HepG2 (cell line): ENCODE measurements around the gene DIS3L2. TPM values are rescaled to one million over a fixed set of nuclear protein-coding genes. Genes with fewer than 3 reads are reported as not detected.

Experiments used
- ATAC-seq: fragments of 200-7000 bp; cut with Tn5 transposase; 3 replicates; pipeline ENCODE4 v1.9.1; 2020; ENCODE audit warnings: mild to moderate bottlenecking, moderate library complexity
- BruUV-seq: library from RNA; stranded (reverse); fragments of 400-500 nt; replicated peaks from 2 replicates; lab custom pipeline; 2021; lab: Mats Ljungman, UMichigan
- CTCF ChIA-PET: fragments of 300-600 bp; formaldehyde crosslinking; extraction: SDS; loops from one replicate; lab custom pipeline; 2021; ENCODE audit warnings: low total read pairs, inconsistent platforms, low intra/inter-chr PET ratio; lab: Yijun Ruan, JAX
- POLR2A ChIA-PET: fragments of 350-600 bp; sonication (Branson Sonifier 250); formaldehyde crosslinking; loops from one replicate; lab custom pipeline; 2020; ENCODE audit warnings: antibody characterized with exemption, inconsistent platforms; lab: Yijun Ruan, JAX
- DNase-seq: peaks from one replicate; pipeline ENCODE4 v3.0.0-alpha.2; 2015; ENCODE audit warnings: low spot score
- FAIRE-seq: peaks from 3 replicates; lab custom pipeline; 2011; peaks lifted over from hg19 to GRCh38; lab: Jason Lieb, UNC
- H2AFZ ChIP-seq: one replicate; pipeline ENCODE4 v1.6.1; 2011; ENCODE audit warnings: low read length, inconsistent platforms
- H3K27ac ChIP-seq: fragments of 300-600 bp; 3 replicates; pipeline ENCODE4 v1.8.0; 2011; ENCODE audit warnings: mixed run types, mild to moderate bottlenecking, mixed read lengths, low read length, inconsistent platforms; ENCODE audit not compliant: insufficient read depth; ENCODE audit errors: extremely low read length
- H3K27me3 ChIP-seq, 2 experiments: fragments of 200-600 bp in 1 of 2; 2 replicates in 1 of 2; 3 replicates in 1 of 2; pipeline versions ENCODE4 v1.6.0 to v1.8.0; 2011; ENCODE audit warnings: low read length in 2 of 2, mild to moderate bottlenecking in 2 of 2, moderate library complexity in 2 of 2, inconsistent platforms in 1 of 2; ENCODE audit not compliant: insufficient read depth in 2 of 2, control insufficient read depth in 1 of 2
- H3K36me3 ChIP-seq, 2 experiments: fragments of 200-600 bp in 1 of 2; replicated peaks in 1 of 2; 2 replicates in 1 of 2; 3 replicates in 1 of 2; pipeline versions ENCODE4 v1.5.1 to v1.8.0; 2011; ENCODE audit warnings: low read length in 2 of 2, inconsistent platforms in 1 of 2; ENCODE audit not compliant: insufficient read depth in 2 of 2, control insufficient read depth in 1 of 2
- H3K4me1 ChIP-seq: 2 replicates; pipeline ENCODE4 v1.5.1; 2012; ENCODE audit warnings: low read length, inconsistent platforms; ENCODE audit not compliant: insufficient read depth
- H3K4me2 ChIP-seq: 2 replicates; pipeline ENCODE4 v1.6.0; 2011; ENCODE audit warnings: low read depth, low read length, inconsistent platforms
- H3K4me3 ChIP-seq, 3 experiments: fragments of 200-600 bp in 1 of 3; sonication (generic), shearing (Covaris generic) in 1 of 3; replicated peaks in 1 of 3; 2 replicates each; pipeline ENCODE4 v1.5.1; 2011 to 2016; ENCODE audit warnings: low read length in 3 of 3, inconsistent platforms in 2 of 3, low read depth in 2 of 3, mild to moderate bottlenecking in 2 of 3, control low read depth in 1 of 3, mixed read lengths in 1 of 3; ENCODE audit not compliant: insufficient read depth in 1 of 3
- H3K79me2 ChIP-seq: one replicate; pipeline ENCODE4 v1.6.1; 2011; ENCODE audit warnings: low read length, inconsistent platforms; ENCODE audit not compliant: insufficient read depth
- H3K9ac ChIP-seq: 2 replicates; pipeline ENCODE4 v1.6.0; 2011; ENCODE audit warnings: mild to moderate bottlenecking, low read depth, low read length, inconsistent platforms; ENCODE audit not compliant: insufficient read depth
- H3K9me3 ChIP-seq: 2 replicates; pipeline ENCODE4 v1.5.1; 2012; ENCODE audit warnings: mild to moderate bottlenecking, low read length
- H4K20me1 ChIP-seq: 2 replicates; pipeline ENCODE4 v1.6.0; 2011; ENCODE audit warnings: inconsistent platforms, mild to moderate bottlenecking, low read length, moderate library complexity; ENCODE audit not compliant: insufficient read depth
- ATF5 ChIP-seq: sonication (generic); formaldehyde crosslinking; IDR thresholded peaks from 2 replicates; pipeline ENCODE4 v1.4.0; 2020; ENCODE audit warnings: mild to moderate bottlenecking, low read depth, missing genetic modification reagents
- CERS6 ChIP-seq: sonication (generic); formaldehyde crosslinking; IDR thresholded peaks from 2 replicates; pipeline ENCODE4 v1.5.0; 2020; ENCODE audit warnings: missing genetic modification reagents
- DBP ChIP-seq: sonication (generic); formaldehyde crosslinking; IDR thresholded peaks from 2 replicates; pipeline ENCODE4 v1.4.0; 2020; ENCODE audit warnings: missing genetic modification reagents; ENCODE audit errors: not compliant biosample characterization
- MNT ChIP-seq: fragments of 450-650 bp; IDR thresholded peaks from 2 replicates; pipeline ENCODE4 v1.6.1; 2016
- NR0B2 ChIP-seq: sonication (generic); formaldehyde crosslinking; IDR thresholded peaks from 2 replicates; pipeline ENCODE4 v1.4.0; 2020; ENCODE audit warnings: mild to moderate bottlenecking, missing genetic modification reagents
- PAF1 ChIP-seq: IDR thresholded peaks from 2 replicates; pipeline ENCODE4 v1.6.1; 2016; ENCODE audit warnings: missing genetic modification reagents, missing compliant biosample characterization
- PRDM4 ChIP-seq: sonication (generic); formaldehyde crosslinking; IDR thresholded peaks from 2 replicates; pipeline ENCODE4 v1.9.0; 2021; ENCODE audit warnings: missing genetic modification reagents, borderline replicate concordance
- TP53 ChIP-seq: sonication (generic); formaldehyde crosslinking; conservative IDR thresholded peaks from 2 replicates; pipeline ENCODE4 v1.4.0; 2020; ENCODE audit warnings: missing genetic modification reagents
- WGBS: methylation state at CpG from one replicate; pipeline ENCODE4 v1.1.6; 2017; ENCODE audit warnings: low lambda C conversion rate; 5-methylcytosine and 5-hydroxymethylcytosine counted together
- in situ Hi-C: cut with HindIII; loops from 2 replicates; pipeline ENCODE4 v1.10.0; 2017; ENCODE audit warnings: low pct_unique_long_range_greater_than_20kb; ENCODE audit not compliant: extremely low pct_ligation_motif_present
- intact Hi-C: fragments of 100-400 bp; cut with micrococcal nuclease; formaldehyde crosslinking; loops from one replicate; pipeline ENCODE4 v1.10.0; 2022; ENCODE audit not compliant: unreplicated experiment
- polyA plus RNA-seq, 8 experiments: library from polyadenylated mRNA; depleted of rRNA in 3 of 8; stranded (reverse) in 7 of 8; unstranded in 1 of 8; fragments of >200 nt; fragmentation: Illumina TruSeq in 4 of 8; extraction: Trizol in 4 of 8; gene quantifications; 2 replicates each; pipeline versions ENCODE4 v1.2.1 to v1.2.3, GENCODE V29; 2011 to 2016; ENCODE audit warnings: low read depth in 4 of 8, missing spikeins in 1 of 8, mixed read lengths in 1 of 8; ENCODE audit not compliant: insufficient read depth in 1 of 8
- total RNA-seq, 5 experiments: library from RNA; depleted of rRNA; stranded (reverse); fragments of >200 nt; fragmentation: Illumina TruSeq; extraction: Trizol; gene quantifications; 2 replicates each; pipeline ENCODE4 v1.2.3, GENCODE V29; 2016; ENCODE audit warnings: low read depth in 1 of 5

DIS3L2 gene
- total and polyA plus RNA-seq, 2 of the 13 experiments (the other 11 are each of a cell fraction or from before 2014, with no cell fraction given): 7.0 to 23.9 TPM

- no peak for TF ChIP-seq CERS6
- no peak for TF ChIP-seq TP53 (CRISPR knock-in tag)
- no peak for TF ChIP-seq PAF1 (CRISPR knock-in tag)
Observed at GRCh38 chr2:232085826-232086425, 124.4 kb downstream of the DIS3L2 start (continued).

GRCh38 chr2:232088771-232089170, 127.3 kb downstream of the DIS3L2 start:
- FAIRE-seq: peak; percentile 30
- ATAC-seq: no peak
- TF ChIP-seq ATF5: no peak
- Histone ChIP-seq H3K4me3 (no peak overlapping the region), H4K20me1 (no peaks in the 10 kb centered on the region), H3K4me2 (no peak overlapping the region), H3K79me2 (no peaks in the 10 kb centered on the region), H3K27me3 (no peaks in the 10 kb centered on the region), H3K36me3 (peaks cover 6 to 18% of the 10 kb centered on the region in 2 experiments; a peak in 4 of 5 replicates), H3K9me3 (no peaks in the 10 kb centered on the region), H3K27ac (no peak overlapping the region), H3K4me1 (no peaks in the 10 kb centered on the region), H3K9ac (no peak overlapping the region), H2AFZ (no peak overlapping the region)
- ChIA-PET CTCF (no interaction called here), POLR2A (no interaction called here)
- WGBS: 94% methylated on average over 5 of the region's 5 CpGs
- no peak for DNase-seq
- intact Hi-C loops (no loop called here), in situ Hi-C loops (no loop called here)
- no TSS peak for BruUV-seq

- no peak for DNase-seq
- FAIRE-seq: no peak
- BruUV-seq: no TSS peak
- no peak overlapping the region for H3K4me3 ChIP-seq
- no peak overlapping the region for H3K4me2 ChIP-seq
- POLR2A ChIA-PET: no interaction called here
- H4K20me1 ChIP-seq: no peaks in the 10 kb centered on the region
- no peaks in the 10 kb centered on the region for H3K79me2 ChIP-seq
- H3K9ac ChIP-seq: no peak overlapping the region
- CTCF ChIA-PET: no interaction called here
- H3K27me3 ChIP-seq: no peaks in the 10 kb centered on the region
- no peak overlapping the region for H2AFZ ChIP-seq
- intact Hi-C loops: no loop called here
- no peaks in the 10 kb centered on the region for H3K9me3 ChIP-seq
- in situ Hi-C loops: no loop called here
- no peaks in the 10 kb centered on the region for H3K4me1 ChIP-seq
- WGBS: 94% methylated on average over 3 of the region's 3 CpGs
- peaks cover 2 to 19% of the 10 kb centered on the region in 2 experiments; a peak in 4 of 5 replicates for H3K36me3 ChIP-seq
- no peak for ATAC-seq
- no peak overlapping the region for H3K27ac ChIP-seq
- TF ChIP-seq DBP (CRISPR knock-in tag): no peak
- TF ChIP-seq PRDM4 (CRISPR knock-in tag): no peak
- no peak for TF ChIP-seq NR0B2 (CRISPR knock-in tag)
- TF ChIP-seq MNT: no peak
Observed at GRCh38 chr2:232094201-232094600, 132.7 kb downstream of the DIS3L2 start.
